D721Med (cell line): ENCODE measurements around the gene PPP1R16B.

Source experiments
- DNase-seq: peaks from one replicate; pipeline ENCODE4 v3.0.0; 2011; ENCODE audit warnings: low spot score; ENCODE audit not compliant: insufficient read length
- FAIRE-seq: peaks from 2 replicates; lab custom pipeline; 2011; peaks lifted over from hg19 to GRCh38; lab: Jason Lieb, UNC
- TF ChIP-seq, protein P1 (sequence below): IDR thresholded peaks from 2 replicates; pipeline ENCODE4 v1.5.1; 2012; ENCODE audit warnings: mild to moderate bottlenecking, control low read depth; ENCODE audit not compliant: insufficient read depth; ENCODE audit errors: missing control alignments

Gene PPP1R16B

DNA sequence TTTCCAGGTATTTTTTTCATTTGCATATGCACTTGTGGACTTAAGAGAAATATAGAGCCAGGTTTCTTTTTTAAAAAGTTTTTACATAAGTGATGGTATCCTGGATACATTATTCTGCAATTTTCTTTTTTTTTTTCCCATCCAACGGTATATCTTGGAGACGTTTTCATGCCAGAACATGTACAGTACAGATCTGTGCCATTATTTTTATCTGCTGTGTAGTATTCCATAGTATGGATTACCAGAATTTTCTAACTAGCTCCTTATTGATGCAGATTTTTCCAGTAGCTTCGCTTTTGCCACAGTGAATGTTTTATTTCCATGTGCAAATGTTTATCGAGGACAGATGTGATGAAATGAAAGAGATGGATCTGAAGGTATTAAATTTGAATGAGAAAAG is 34.1 kb downstream of the PPP1R16B start:
- DNase-seq (no peak), FAIRE-seq (no peak)
- TF ChIP-seq, protein P1, sequence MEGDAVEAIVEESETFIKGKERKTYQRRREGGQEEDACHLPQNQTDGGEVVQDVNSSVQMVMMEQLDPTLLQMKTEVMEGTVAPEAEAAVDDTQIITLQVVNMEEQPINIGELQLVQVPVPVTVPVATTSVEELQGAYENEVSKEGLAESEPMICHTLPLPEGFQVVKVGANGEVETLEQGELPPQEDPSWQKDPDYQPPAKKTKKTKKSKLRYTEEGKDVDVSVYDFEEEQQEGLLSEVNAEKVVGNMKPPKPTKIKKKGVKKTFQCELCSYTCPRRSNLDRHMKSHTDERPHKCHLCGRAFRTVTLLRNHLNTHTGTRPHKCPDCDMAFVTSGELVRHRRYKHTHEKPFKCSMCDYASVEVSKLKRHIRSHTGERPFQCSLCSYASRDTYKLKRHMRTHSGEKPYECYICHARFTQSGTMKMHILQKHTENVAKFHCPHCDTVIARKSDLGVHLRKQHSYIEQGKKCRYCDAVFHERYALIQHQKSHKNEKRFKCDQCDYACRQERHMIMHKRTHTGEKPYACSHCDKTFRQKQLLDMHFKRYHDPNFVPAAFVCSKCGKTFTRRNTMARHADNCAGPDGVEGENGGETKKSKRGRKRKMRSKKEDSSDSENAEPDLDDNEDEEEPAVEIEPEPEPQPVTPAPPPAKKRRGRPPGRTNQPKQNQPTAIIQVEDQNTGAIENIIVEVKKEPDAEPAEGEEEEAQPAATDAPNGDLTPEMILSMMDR: no peak

DNA sequence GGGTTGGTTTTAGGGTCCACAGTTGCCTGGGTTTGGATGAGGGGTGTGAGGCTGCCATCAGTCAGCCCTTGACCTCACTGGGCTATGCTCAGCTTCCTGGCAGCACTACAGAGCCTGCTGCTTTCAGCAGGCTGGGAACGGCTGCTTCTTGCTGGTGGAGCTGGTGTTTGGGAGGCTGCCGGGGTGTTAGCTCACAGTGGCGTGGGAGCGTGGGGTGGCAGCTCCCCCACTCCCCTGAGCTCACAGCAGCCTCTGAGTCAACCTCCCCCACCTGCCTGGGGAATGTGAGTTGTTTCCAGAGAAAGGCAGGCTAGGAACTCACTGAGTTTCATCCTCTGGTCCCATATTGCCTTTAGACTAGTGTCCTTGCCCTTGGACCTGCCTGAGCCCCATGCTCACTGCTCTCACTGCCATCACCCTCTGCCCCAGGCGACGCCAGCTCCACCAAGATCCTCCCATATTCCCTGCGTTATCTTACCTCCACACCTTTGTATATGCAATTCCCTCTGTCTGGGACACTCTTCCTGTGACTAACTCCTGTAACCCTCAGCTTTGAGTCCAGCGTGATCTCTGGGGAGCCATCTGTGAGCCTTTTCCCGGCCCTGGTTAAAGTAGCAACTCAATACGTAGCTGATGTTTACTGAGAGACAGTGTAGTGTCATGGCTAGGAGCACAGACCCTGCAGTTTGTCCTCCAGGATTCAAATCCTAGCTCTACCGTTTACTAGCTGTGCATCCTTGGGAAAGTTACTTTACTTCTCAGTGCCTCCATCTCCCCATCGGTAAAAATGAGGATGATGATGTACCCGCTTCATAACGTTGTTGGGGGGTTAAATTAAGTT is 34.8 kb downstream of the PPP1R16B start:
- FAIRE-seq (no peak), DNase-seq (no peak)
- TF ChIP-seq, protein P1: no peak

DNA sequence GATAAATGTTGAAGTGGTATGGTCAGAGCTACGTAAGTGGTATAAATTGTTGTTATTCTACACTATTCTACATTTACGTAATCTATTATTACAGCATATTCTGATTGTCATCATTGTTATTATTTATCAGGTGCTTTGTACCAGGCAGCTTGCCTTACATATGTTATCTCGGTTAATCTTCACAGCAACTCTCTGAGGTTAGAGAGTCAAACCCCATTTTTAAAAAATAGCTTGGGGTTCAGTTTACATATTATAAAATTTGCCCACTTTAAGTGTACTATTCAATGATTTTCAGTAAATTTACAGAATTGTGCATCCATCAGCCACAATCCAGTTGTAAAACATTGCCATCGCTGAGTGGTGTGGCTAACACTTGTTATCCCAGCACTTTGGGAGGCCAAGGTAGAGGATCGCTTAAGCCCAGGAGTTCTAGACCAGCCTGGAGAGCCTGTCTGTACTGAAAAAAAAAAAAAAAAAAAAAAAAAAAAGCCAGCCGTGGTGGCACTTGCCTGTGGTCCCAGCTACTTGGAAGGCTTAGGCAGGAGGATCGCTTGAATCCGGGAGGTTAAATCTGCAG is 35.5 kb downstream of the PPP1R16B start:
- DNase-seq: no peak
- TF ChIP-seq, protein P1: no peak
- no peak for FAIRE-seq

DNA sequence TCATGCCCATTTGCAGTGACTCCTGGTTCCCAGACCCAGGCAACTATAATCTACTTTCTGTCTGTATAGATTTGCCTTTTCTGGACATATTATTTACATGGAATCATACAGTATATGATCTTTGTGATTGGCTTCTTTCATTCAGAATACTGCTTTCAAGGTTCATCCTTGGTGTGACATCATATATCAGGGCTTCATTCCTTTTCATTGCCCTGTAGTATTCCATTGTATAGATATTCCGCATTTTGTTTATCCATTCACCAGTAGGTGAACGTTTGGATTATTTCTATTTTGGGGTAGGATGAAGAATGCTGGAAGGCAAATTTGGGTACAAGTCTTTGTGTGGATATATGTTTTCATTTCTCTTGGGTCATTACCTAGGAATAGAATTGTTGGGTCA is 36.1 kb downstream of the PPP1R16B start:
- TF ChIP-seq, protein P1: no peak
- FAIRE-seq (no peak), DNase-seq (no peak)

DNA sequence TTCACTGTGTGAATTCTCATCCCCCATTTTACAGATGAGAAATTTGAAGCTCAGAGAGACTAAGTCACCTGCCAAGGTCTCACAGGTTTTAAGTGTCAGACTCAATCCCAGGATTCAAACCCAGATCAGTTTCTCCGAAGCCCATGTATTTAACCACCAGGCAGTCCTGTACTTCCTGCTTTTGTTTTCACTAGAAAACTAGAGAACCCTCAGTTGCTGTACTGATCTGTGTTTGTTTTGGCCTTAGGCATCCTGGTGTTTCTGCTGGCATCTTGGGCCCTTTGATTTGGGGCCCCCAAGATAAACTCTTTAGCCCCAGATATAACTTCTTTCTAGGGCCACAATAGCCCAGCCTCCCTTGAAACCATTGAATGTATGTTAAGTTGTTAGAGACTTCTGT is 36.5 kb downstream of the PPP1R16B start:
- TF ChIP-seq, protein P1: no peak
- FAIRE-seq (no peak), DNase-seq (no peak)

DNA sequence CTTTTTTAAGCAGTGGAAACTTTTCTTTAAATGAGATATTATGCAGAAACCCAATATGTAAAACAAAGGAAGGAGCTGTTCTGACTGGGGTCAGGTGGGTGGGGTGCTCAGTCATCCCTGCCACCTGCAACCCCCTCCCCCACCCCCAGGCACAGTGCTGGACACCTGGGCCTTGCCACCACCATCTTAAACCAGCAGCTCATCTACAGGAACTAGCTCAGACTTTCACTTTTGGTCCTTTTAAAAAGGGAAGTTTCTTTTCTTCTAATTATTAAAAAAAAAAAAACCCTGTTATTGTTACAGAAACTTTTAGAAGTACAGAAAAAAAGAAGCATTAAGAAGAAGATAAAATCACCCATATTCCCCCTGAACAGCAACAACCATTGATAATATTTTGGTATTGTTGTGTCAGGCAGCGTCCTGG is 37.1 kb downstream of the PPP1R16B start:
- TF ChIP-seq, protein P1: no peak
- DNase-seq (no peak), FAIRE-seq (no peak)

DNA sequence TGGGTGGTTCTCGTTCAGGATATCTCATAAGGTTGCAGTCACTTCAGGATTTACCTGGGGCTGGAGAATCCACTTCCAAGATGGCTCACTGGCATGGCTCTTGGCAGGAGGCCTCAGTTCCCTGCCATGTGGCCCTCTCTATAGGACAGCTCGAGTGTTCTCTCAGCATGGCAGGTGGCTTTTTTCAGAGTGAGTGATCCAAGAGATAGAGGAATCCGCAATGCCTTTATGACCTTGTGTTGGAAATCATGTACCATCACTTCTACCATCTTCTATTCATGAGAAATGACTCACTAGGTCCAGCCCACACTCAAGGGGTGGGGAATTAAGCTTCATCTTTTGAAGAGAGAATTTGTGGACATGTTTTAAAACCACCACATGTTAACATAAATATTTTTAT is 37.8 kb downstream of the PPP1R16B start:
- TF ChIP-seq, protein P1: no peak
- DNase-seq (no peak), FAIRE-seq (no peak)
